IMR-90 (cell line): ENCODE results near the gene SDC4. TPM values are rescaled to one million over a fixed set of nuclear protein-coding genes. Genes with fewer than 3 reads are reported as not detected.

ENCODE experiments used
- ATAC-seq: fragments of 200-7000 bp; cut with Tn5 transposase; 2 replicates; pipeline ENCODE4 v1.9.1; 2020; ENCODE audit warnings: low read depth, mild to moderate bottlenecking, moderate library complexity
- BruUV-seq: library from RNA; stranded (reverse); fragments of 400-500 nt; replicated peaks from 2 replicates; lab custom pipeline; 2021; lab: Mats Ljungman, UMichigan
- CTCF ChIA-PET: fragments of 300-600 bp; formaldehyde crosslinking; extraction: SDS; loops from one replicate; lab custom pipeline; 2021; ENCODE audit warnings: antibody characterized with exemption; lab: Yijun Ruan, JAX
- POLR2A ChIA-PET: fragments of 300-600 bp; sonication (Branson Sonifier 250); formaldehyde crosslinking; loops from one replicate; lab custom pipeline; 2022; ENCODE audit warnings: antibody characterized with exemption; ENCODE audit not compliant: unreplicated experiment; lab: Charles Lee
- DNase-seq: peaks from one replicate; pipeline ENCODE4 v3.0.0; 2013
- H2AFZ ChIP-seq: replicated peaks from 2 replicates; pipeline ENCODE3; 2013; ENCODE audit warnings: low read length, mild to moderate bottlenecking; ENCODE audit not compliant: poor library complexity
- H2AK5ac ChIP-seq: 2 replicates; pipeline ENCODE4 v1.6.1; 2013; ENCODE audit warnings: low read depth, low read length, inconsistent platforms
- H2AK9ac ChIP-seq: replicated peaks from 2 replicates; pipeline ENCODE3; 2013; ENCODE audit warnings: mild to moderate bottlenecking, low read depth, low read length, moderate library complexity; ENCODE audit not compliant: poor library complexity
- H2BK120ac ChIP-seq: 2 replicates; pipeline ENCODE4 v1.6.1; 2013; ENCODE audit warnings: low read depth, low read length, inconsistent platforms
- H2BK15ac ChIP-seq: 3 replicates; pipeline ENCODE4 v1.6.1; 2013; ENCODE audit warnings: low read depth, low read length, inconsistent platforms
- H2BK20ac ChIP-seq: 2 replicates; pipeline ENCODE4 v1.6.1; 2013; ENCODE audit warnings: low read depth, mild to moderate bottlenecking, inconsistent platforms, low read length, moderate library complexity
- H2BK5ac ChIP-seq: 2 replicates; pipeline ENCODE4 v1.6.1; 2013; ENCODE audit warnings: mild to moderate bottlenecking, low read depth, low read length, inconsistent platforms; ENCODE audit not compliant: poor library complexity, severe bottlenecking
- H3K14ac ChIP-seq: replicated peaks from 2 replicates; pipeline ENCODE4 v1.6.1; 2013; ENCODE audit warnings: low read depth, low read length, inconsistent platforms
- H3K18ac ChIP-seq: 2 replicates; pipeline ENCODE4 v1.6.1; 2013; ENCODE audit warnings: low read depth, low read length, control low read depth
- H3K23ac ChIP-seq: 2 replicates; pipeline ENCODE4 v1.6.1; 2013; ENCODE audit warnings: low read depth, low read length, inconsistent platforms
- H3K27ac ChIP-seq: 2 replicates; pipeline ENCODE4 v1.5.1; 2013; ENCODE audit warnings: mild to moderate bottlenecking, control low read depth, low read length; ENCODE audit not compliant: insufficient read depth
- H3K27me3 ChIP-seq: 2 replicates; pipeline ENCODE4 v1.6.1; 2013; ENCODE audit warnings: low read length; ENCODE audit not compliant: control insufficient read depth, insufficient read depth
- H3K36me3 ChIP-seq: 2 replicates; pipeline ENCODE4 v1.6.1; 2013; ENCODE audit warnings: low read length, mixed read lengths; ENCODE audit not compliant: control insufficient read depth, insufficient read depth
- H3K4ac ChIP-seq: 2 replicates; pipeline ENCODE4 v1.6.1; 2013; ENCODE audit warnings: low read depth, low read length, inconsistent platforms
- H3K4me1 ChIP-seq: 2 replicates; pipeline ENCODE4 v1.6.1; 2013; ENCODE audit warnings: low read length, mixed read lengths; ENCODE audit not compliant: control insufficient read depth, insufficient read depth
- H3K4me2 ChIP-seq: 2 replicates; pipeline ENCODE4 v1.6.1; 2013; ENCODE audit warnings: low read depth, mild to moderate bottlenecking, control low read depth, low read length, moderate library complexity
- H3K4me3 ChIP-seq: 2 replicates; pipeline ENCODE4 v1.5.1; 2013; ENCODE audit warnings: low read depth, mild to moderate bottlenecking, control low read depth, low read length, moderate library complexity; ENCODE audit not compliant: insufficient read depth
- H3K56ac ChIP-seq: 2 replicates; pipeline ENCODE4 v1.6.1; 2013; ENCODE audit warnings: low read length, inconsistent platforms; ENCODE audit not compliant: insufficient read depth; ENCODE audit errors: extremely low read depth
- H3K79me1 ChIP-seq, 2 experiments: 2 replicates each; pipeline ENCODE4 v1.6.1; 2013; ENCODE audit warnings: low read length in 2 of 2, inconsistent platforms in 1 of 2, low read depth in 1 of 2
- H3K9ac ChIP-seq: 2 replicates; pipeline ENCODE4 v1.6.1; 2013; ENCODE audit warnings: low read depth, low read length, control low read depth
- H3K9me1 ChIP-seq: 2 replicates; pipeline ENCODE4 v1.6.1; 2013; ENCODE audit warnings: low read length, inconsistent platforms; ENCODE audit not compliant: insufficient read depth
- H3K9me3 ChIP-seq: 2 replicates; pipeline ENCODE4 v1.6.1; 2013; ENCODE audit warnings: low read length; ENCODE audit not compliant: control insufficient read depth, insufficient read depth
- H4K20me1 ChIP-seq: 2 replicates; pipeline ENCODE4 v1.6.1; 2013; ENCODE audit warnings: low read length, inconsistent platforms; ENCODE audit not compliant: insufficient read depth
- H4K5ac ChIP-seq: 2 replicates; pipeline ENCODE4 v1.6.1; 2013; ENCODE audit warnings: mild to moderate bottlenecking, low read depth, low read length, control low read depth
- H4K8ac ChIP-seq, 2 experiments: 2 replicates each; pipeline ENCODE4 v1.6.1; 2013; ENCODE audit warnings: low read depth in 2 of 2, low read length in 2 of 2, control low read depth in 1 of 2, inconsistent platforms in 1 of 2
- H4K91ac ChIP-seq: 2 replicates; pipeline ENCODE4 v1.6.1; 2013; ENCODE audit warnings: low read depth, low read length, inconsistent platforms; ENCODE audit not compliant: insufficient read depth
- BHLHE40 ChIP-seq: fragments of 150-350 bp; IDR thresholded peaks from 2 replicates; pipeline ENCODE4 v1.6.1; 2016; ENCODE audit warnings: mild to moderate bottlenecking, low read depth, low read length
- CHD1 ChIP-seq: IDR thresholded peaks from 2 replicates; pipeline ENCODE4 v1.6.1; 2012; ENCODE audit warnings: low read depth, low read length, improper control_type of control experiment
- CTCF ChIP-seq: conservative IDR thresholded peaks from 2 replicates; pipeline ENCODE4 v1.5.1; 2012; ENCODE audit warnings: mild to moderate bottlenecking, low read depth, low read length, improper control_type of control experiment
- MAZ ChIP-seq: IDR thresholded peaks from 2 replicates; pipeline ENCODE4 v1.6.1; 2012; ENCODE audit warnings: low read depth, mild to moderate bottlenecking, low read length, improper control_type of control experiment, moderate library complexity, borderline replicate concordance
- NFE2L2 ChIP-seq: fragments of 150-350 bp; IDR thresholded peaks from 2 replicates; pipeline ENCODE4 v1.6.1; 2016; ENCODE audit warnings: low read depth, mild to moderate bottlenecking, low read length
- RCOR1 ChIP-seq: IDR thresholded peaks from 2 replicates; pipeline ENCODE4 v1.6.1; 2012; ENCODE audit warnings: mild to moderate bottlenecking, low read length, improper control_type of control experiment; ENCODE audit not compliant: insufficient replicate concordance
- WGBS, 2 experiments: methylation state at CpG; one replicate each; pipeline versions ENCODE4 v1.1.5 to v1.1.7; 2013; ENCODE audit warnings: missing lambda C conversion rate in 2 of 2; ENCODE audit not compliant: insufficient read length in 1 of 2; ENCODE audit errors: extremely low coverage in 2 of 2; 5-methylcytosine and 5-hydroxymethylcytosine counted together
- dilution Hi-C: fragments of 300-500 bp; cut with HindIII; formaldehyde crosslinking; loops from one replicate; pipeline ENCODE4 v1.14.3; 2018; ENCODE audit warnings: low sequenced_read_pairs; ENCODE audit not compliant: unreplicated experiment
- in situ Hi-C: fragments of 300-500 bp; cut with MboI; formaldehyde crosslinking; loops from 3 replicates; pipeline ENCODE4 v1.14.3; 2019; ENCODE audit warnings: low sequenced_read_pairs, inconsistent platforms, mixed read lengths
- intact Hi-C: fragments of 100-400 bp; cut with micrococcal nuclease; formaldehyde crosslinking; loops from 2 replicates; pipeline ENCODE4 v1.10.0; 2022
- polyA plus RNA-seq, 3 experiments: library from polyadenylated mRNA; depleted of rRNA; stranded (reverse); fragments of >200 nt; gene quantifications; 2 replicates each; pipeline ENCODE4 v1.2.3, GENCODE V29; 2012; ENCODE audit warnings: low replicate concordance in 1 of 3
- total RNA-seq: library from RNA; depleted of rRNA; stranded (reverse); fragments of >200 nt; gene quantifications from 2 replicates; pipeline ENCODE4 v1.2.3, GENCODE V29; 2012

The SDC4 gene
- total and polyA plus RNA-seq, 2 of the 4 experiments (the other 2 are of a cell fraction): 203 to 265 TPM

- no peak for TF ChIP-seq MAZ
Measured at GRCh38 chr20:45394221-45395113, 46.2 kb upstream of the SDC4 start (continued).

GRCh38 chr20:45392733-45393132 lies 44.5 kb upstream of the SDC4 start:
- Histone ChIP-seq H2BK15ac (no peak overlapping the region), H3K14ac (no peak overlapping the region), H4K8ac (no peak overlapping the region), H4K91ac (no peak overlapping the region), H2AK5ac (no peak overlapping the region), H3K9me3 (no peaks in the 10 kb centered on the region), H3K4me3 (no peak overlapping the region), H4K5ac (no peak overlapping the region), H3K27me3 (no peaks in the 10 kb centered on the region), H3K9me1 (no peaks in the 10 kb centered on the region), H3K79me1 (no peaks in the 10 kb centered on the region), H3K9ac (no peak overlapping the region), H3K27ac (no peak overlapping the region), H4K20me1 (no peaks in the 10 kb centered on the region), H3K56ac (no peak overlapping the region), H2BK20ac (no peak overlapping the region), H3K23ac (no peak overlapping the region), H3K4me2 (no peak overlapping the region), H2BK120ac (no peak overlapping the region), H3K4me1 (no peaks in the 10 kb centered on the region), H3K18ac (no peak overlapping the region), H3K4ac (no peak overlapping the region), H2AK9ac (no peak overlapping the region), H2BK5ac (no peak overlapping the region), H2AFZ (no peak overlapping the region), H3K36me3 (no peaks in the 10 kb centered on the region)
- no peak for ATAC-seq
- intact Hi-C loops (no loop called here), dilution Hi-C loops (no loop called here), in situ Hi-C loops (no loop called here)
- no peak for DNase-seq
- BruUV-seq: no TSS peak
- POLR2A ChIA-PET: interaction anchor here (0.6 kb wide), 1 partner anchor 48 kb away, joined by 9 read pairs; no protein-coding TSS in a partner anchor
- CTCF ChIA-PET: interaction anchor here (0.6 to 1.4 kb wide), 4 partner anchors 19 to 910 kb away, joined by 3 to 5 read pairs (median 4); no protein-coding TSS in a partner anchor
- WGBS, 2 experiments: no CpG with 5 or more reads among the region's 3 CpGs
- no peak for TF ChIP-seq CTCF
- no peak for TF ChIP-seq NFE2L2
- no peak for TF ChIP-seq BHLHE40
- no peak for TF ChIP-seq CHD1
- TF ChIP-seq RCOR1: no peak
